HepG2 (cell line): Measurements from ENCODE around the gene EIF3A. TPM values are rescaled to one million over a fixed set of nuclear protein-coding genes. Genes with fewer than 3 reads are reported as not detected.

Source experiments
- CAMTA2 ChIP-seq: sonication (generic); formaldehyde crosslinking; IDR thresholded peaks from 2 replicates; pipeline ENCODE4 v1.4.0; 2020; ENCODE audit warnings: mild to moderate bottlenecking, missing genetic modification reagents, borderline replicate concordance
- CREM ChIP-seq, 2 experiments: sonication (generic) in 1 of 2; formaldehyde crosslinking in 1 of 2; IDR thresholded peaks; 2 replicates each; pipeline versions ENCODE4 v1.4.0 to v1.6.1; 2016 to 2020; ENCODE audit warnings: antibody characterized with exemption in 1 of 2, mild to moderate bottlenecking in 1 of 2, missing genetic modification reagents in 1 of 2
- KLF11 ChIP-seq: IDR thresholded peaks from 2 replicates; pipeline ENCODE4 v1.6.1; 2016; ENCODE audit warnings: missing compliant biosample characterization
- KLF6 ChIP-seq: IDR thresholded peaks from 2 replicates; pipeline ENCODE4 v1.8.0; 2016; ENCODE audit warnings: missing biosample characterization, missing genetic modification reagents
- NCOA1 ChIP-seq: sonication (generic); formaldehyde crosslinking; IDR thresholded peaks from 2 replicates; pipeline ENCODE4 v1.9.0; 2021; ENCODE audit warnings: missing genetic modification reagents
- NR1H2 ChIP-seq: sonication (generic); formaldehyde crosslinking; IDR thresholded peaks from 2 replicates; pipeline ENCODE4 v1.8.1; 2022; ENCODE audit warnings: low read depth, missing genetic modification reagents, borderline replicate concordance
- PRDM10 ChIP-seq: sonication (generic); formaldehyde crosslinking; IDR thresholded peaks from 2 replicates; pipeline ENCODE4 v1.4.0; 2020; ENCODE audit warnings: low read depth, missing genetic modification reagents
- RNF219 ChIP-seq: sonication (generic); formaldehyde crosslinking; IDR thresholded peaks from 2 replicates; pipeline ENCODE4 v1.5.0; 2020; ENCODE audit warnings: mild to moderate bottlenecking, missing genetic modification reagents
- SALL2 ChIP-seq: sonication (generic); formaldehyde crosslinking; IDR thresholded peaks from 2 replicates; pipeline ENCODE4 v1.8.1; 2023; ENCODE audit warnings: mild to moderate bottlenecking, missing genetic modification reagents, inconsistent platforms
- SOX5 ChIP-seq: IDR thresholded peaks from 2 replicates; pipeline ENCODE4 v1.6.1; 2016; ENCODE audit warnings: borderline replicate concordance
- SRSF9 ChIP-seq: fragments of 200-400 bp; formaldehyde crosslinking; IDR thresholded peaks from 2 replicates; pipeline ENCODE4 v1.6.1; 2018; ENCODE audit warnings: borderline replicate concordance, mild to moderate bottlenecking, low read depth, low read length; ENCODE audit not compliant: insufficient read depth, poor library complexity, severe bottlenecking
- TEAD2 ChIP-seq: sonication (generic); formaldehyde crosslinking; IDR thresholded peaks from 2 replicates; pipeline ENCODE4 v1.9.0; 2021; ENCODE audit warnings: missing genetic modification reagents
- TEAD3 ChIP-seq: optimal IDR thresholded peaks from 2 replicates; pipeline ENCODE3; 2016; ENCODE audit warnings: borderline replicate concordance
- ZKSCAN5 ChIP-seq: sonication (generic); formaldehyde crosslinking; IDR thresholded peaks from 2 replicates; pipeline ENCODE4 v1.5.1; 2020; ENCODE audit warnings: mild to moderate bottlenecking, missing genetic modification reagents
- ZNF138 ChIP-seq: sonication (generic); formaldehyde crosslinking; IDR thresholded peaks from 2 replicates; pipeline ENCODE4 v1.5.0; 2020; ENCODE audit warnings: mild to moderate bottlenecking, low read depth, missing genetic modification reagents
- ZNF160 ChIP-seq: sonication (generic); formaldehyde crosslinking; IDR thresholded peaks from 2 replicates; pipeline ENCODE4 v1.8.0; 2022; ENCODE audit warnings: mild to moderate bottlenecking, inconsistent platforms, missing genetic modification reagents
- ZNF207 ChIP-seq: fragments of 450-650 bp; IDR thresholded peaks from 2 replicates; pipeline ENCODE4 v1.6.1; 2016; ENCODE audit warnings: antibody characterized with exemption, borderline replicate concordance
- ZNF317 ChIP-seq: sonication (generic); formaldehyde crosslinking; IDR thresholded peaks from 2 replicates; pipeline ENCODE4 v1.5.0; 2020; ENCODE audit warnings: mild to moderate bottlenecking, missing genetic modification reagents
- ZNF549 ChIP-seq: sonication (generic); formaldehyde crosslinking; IDR thresholded peaks from 2 replicates; pipeline ENCODE4 v1.5.0; 2020; ENCODE audit warnings: missing genetic modification reagents
- ZNF567 ChIP-seq: sonication (generic); formaldehyde crosslinking; IDR thresholded peaks from 2 replicates; pipeline ENCODE4 v1.8.1; 2023; ENCODE audit warnings: mild to moderate bottlenecking, missing genetic modification reagents, borderline replicate concordance
- ZNF589 ChIP-seq: sonication (generic); formaldehyde crosslinking; conservative IDR thresholded peaks from 2 replicates; pipeline ENCODE4 v1.8.0; 2022; ENCODE audit warnings: mild to moderate bottlenecking, moderate library complexity, missing genetic modification reagents
- ZNF614 ChIP-seq: IDR thresholded peaks from 2 replicates; pipeline ENCODE4 v1.6.1; 2018; ENCODE audit warnings: missing biosample characterization, missing genetic modification reagents, inconsistent platforms, borderline replicate concordance
- ZNF772 ChIP-seq: sonication (generic); formaldehyde crosslinking; IDR thresholded peaks from 2 replicates; pipeline ENCODE4 v1.5.0; 2020; ENCODE audit warnings: mild to moderate bottlenecking, missing genetic modification reagents
- ZNF879 ChIP-seq: sonication (generic); formaldehyde crosslinking; IDR thresholded peaks from 2 replicates; pipeline ENCODE4 v1.8.1; 2023; ENCODE audit warnings: missing genetic modification reagents
- ZSCAN31 ChIP-seq: sonication (generic); formaldehyde crosslinking; IDR thresholded peaks from 2 replicates; pipeline ENCODE4 v1.5.0; 2020; ENCODE audit warnings: low read depth, mild to moderate bottlenecking, missing genetic modification reagents
- polyA plus RNA-seq, 8 experiments: library from polyadenylated mRNA; depleted of rRNA in 3 of 8; stranded (reverse) in 7 of 8; unstranded in 1 of 8; fragments of >200 nt; fragmentation: Illumina TruSeq in 4 of 8; extraction: Trizol in 4 of 8; gene quantifications; 2 replicates each; pipeline versions ENCODE4 v1.2.1 to v1.2.3, GENCODE V29; 2011 to 2016; ENCODE audit warnings: low read depth in 4 of 8, missing spikeins in 1 of 8, mixed read lengths in 1 of 8; ENCODE audit not compliant: insufficient read depth in 1 of 8
- total RNA-seq, 5 experiments: library from RNA; depleted of rRNA; stranded (reverse); fragments of >200 nt; fragmentation: Illumina TruSeq; extraction: Trizol; gene quantifications; 2 replicates each; pipeline ENCODE4 v1.2.3, GENCODE V29; 2016; ENCODE audit warnings: low read depth in 1 of 5

Gene EIF3A
- total and polyA plus RNA-seq, 2 of the 13 experiments (the other 11 are each of a cell fraction or from before 2014, with no cell fraction given) = 25.6 to 117 TPM

- TF ChIP-seq SRSF9 = no peak
- TF ChIP-seq CREM (IDR thresholded peaks at IDR 0.05) = peak; percentile 50; the same call in 1 of the 2 replicates
- no peak for TF ChIP-seq CREM (CRISPR knock-in tag; IDR thresholded peaks at IDR 0.05)
- TF ChIP-seq SOX5 = 0 out of 2 replicates have a peak, but pooled peaks have one; percentile 1
- 0 out of 2 replicates have a peak, but pooled peaks have one; percentile 89 for TF ChIP-seq ZNF567 (CRISPR knock-in tag)
- no peak for TF ChIP-seq ZNF207
- TF ChIP-seq KLF6 = no peak; the same call in 1 of the 2 replicates
- peak; percentile 83 for TF ChIP-seq ZNF138 (CRISPR knock-in tag)
- peak; percentile 89 for TF ChIP-seq SALL2
- peak; percentile 67; the same call in 1 of the 2 replicates for TF ChIP-seq ZNF317 (CRISPR knock-in tag)
- TF ChIP-seq ZNF614 (CRISPR knock-in tag) = peak; percentile 44; the same call in 1 of the 2 replicates
- 0 out of 2 replicates have a peak, but pooled peaks have one; percentile 65 for TF ChIP-seq KLF11 (CRISPR knock-in tag)
- TF ChIP-seq ZKSCAN5 (CRISPR knock-in tag) = no peak
- no peak for TF ChIP-seq ZNF549
- no peak for TF ChIP-seq ZNF879 (CRISPR knock-in tag)
- no peak; the same call in 1 of the 2 replicates for TF ChIP-seq RNF219 (CRISPR knock-in tag)
- TF ChIP-seq TEAD2 (CRISPR knock-in tag) = no peak
- peak; percentile 91; the same call in 1 of the 2 replicates for TF ChIP-seq ZNF772 (CRISPR knock-in tag)
- TF ChIP-seq CAMTA2 (CRISPR knock-in tag) = 0 out of 2 replicates have a peak, but pooled peaks have one; percentile 47
- peak; percentile 29 for TF ChIP-seq ZNF160
- peak; percentile 93 for TF ChIP-seq ZSCAN31 (CRISPR knock-in tag)
- TF ChIP-seq TEAD3 (CRISPR knock-in tag) = peak; percentile 60
- TF ChIP-seq NR1H2 = no peak
- no peak for TF ChIP-seq ZNF589 (CRISPR knock-in tag)
- peak; percentile 81; the same call in 1 of the 2 replicates for TF ChIP-seq NCOA1
- TF ChIP-seq PRDM10 = no peak
These were observed at the start of gene EIF3A (continued) for GRCh38 chr10:119080521-119081259.
